ENCODE results near the gene ADGRA1.
A peak's percentile ranks its signal among the peaks of the same experiment; 100 is the strongest.

GRCh38 chr10:133098426-133099124 lies 10.9 kb downstream of the ADGRA1 start:
- TF ChIP-seq GABPA (IDR thresholded peaks at IDR 0.05; ENCODE audit: borderline replicate concordance, insufficient read depth, low read length) (no peak), EP300 (IDR thresholded peaks at IDR 0.05; ENCODE audit: borderline replicate concordance in 1 of 2, low read depth in 2 of 2, low read length in 2 of 2) (no peak), JUN (IDR thresholded peaks at IDR 0.05; ENCODE audit: low read depth, low read length) (no peak), ATF3 (IDR thresholded peaks at IDR 0.05; ENCODE audit: insufficient read depth, low read depth, low read length) (no peak), CHD1 (IDR thresholded peaks at IDR 0.05; ENCODE audit: low read depth, low read length) (no peak), POLR2AphosphoS5 (IDR thresholded peaks at IDR 0.05; ENCODE audit: low read depth, low read length) (no peak)
- TF ChIP-seq, protein P1, sequence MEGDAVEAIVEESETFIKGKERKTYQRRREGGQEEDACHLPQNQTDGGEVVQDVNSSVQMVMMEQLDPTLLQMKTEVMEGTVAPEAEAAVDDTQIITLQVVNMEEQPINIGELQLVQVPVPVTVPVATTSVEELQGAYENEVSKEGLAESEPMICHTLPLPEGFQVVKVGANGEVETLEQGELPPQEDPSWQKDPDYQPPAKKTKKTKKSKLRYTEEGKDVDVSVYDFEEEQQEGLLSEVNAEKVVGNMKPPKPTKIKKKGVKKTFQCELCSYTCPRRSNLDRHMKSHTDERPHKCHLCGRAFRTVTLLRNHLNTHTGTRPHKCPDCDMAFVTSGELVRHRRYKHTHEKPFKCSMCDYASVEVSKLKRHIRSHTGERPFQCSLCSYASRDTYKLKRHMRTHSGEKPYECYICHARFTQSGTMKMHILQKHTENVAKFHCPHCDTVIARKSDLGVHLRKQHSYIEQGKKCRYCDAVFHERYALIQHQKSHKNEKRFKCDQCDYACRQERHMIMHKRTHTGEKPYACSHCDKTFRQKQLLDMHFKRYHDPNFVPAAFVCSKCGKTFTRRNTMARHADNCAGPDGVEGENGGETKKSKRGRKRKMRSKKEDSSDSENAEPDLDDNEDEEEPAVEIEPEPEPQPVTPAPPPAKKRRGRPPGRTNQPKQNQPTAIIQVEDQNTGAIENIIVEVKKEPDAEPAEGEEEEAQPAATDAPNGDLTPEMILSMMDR (IDR thresholded peaks at IDR 0.05; ENCODE audit: control extremely low read depth in 1 of 3, insufficient read depth in 1 of 3, low read depth in 1 of 3, low read length in 3 of 3), result peak in 2 of 3 experiments; percentile 36 to 55; a peak in 3 of 4 replicates
